ENCODE results near the gene FLACC1.
"Not testable (repeated sequence)": the region's sequence is repeated elsewhere in the genome, so short reads cannot be mapped to it uniquely, and the experiment has no call there.

FLACC1 gene, protein sequence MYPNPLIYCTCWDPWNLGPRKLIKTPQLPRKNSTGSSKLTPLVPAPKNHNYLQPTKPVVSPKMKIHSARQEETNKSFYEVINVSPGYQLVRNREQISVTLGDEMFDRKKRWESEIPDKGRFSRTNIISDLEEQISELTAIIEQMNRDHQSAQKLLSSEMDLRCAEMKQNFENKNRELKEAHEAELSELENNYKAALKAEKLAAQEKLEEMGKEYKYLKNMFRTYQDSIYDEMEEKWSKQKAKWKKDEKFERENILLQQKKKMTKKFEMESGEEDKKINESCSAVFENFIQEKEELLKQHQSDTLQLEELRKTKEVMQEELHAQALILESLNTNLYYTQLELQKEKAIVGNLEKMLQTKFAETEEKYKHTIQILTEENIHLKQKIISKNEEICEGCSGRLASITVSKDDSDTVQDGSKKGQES

DNA sequence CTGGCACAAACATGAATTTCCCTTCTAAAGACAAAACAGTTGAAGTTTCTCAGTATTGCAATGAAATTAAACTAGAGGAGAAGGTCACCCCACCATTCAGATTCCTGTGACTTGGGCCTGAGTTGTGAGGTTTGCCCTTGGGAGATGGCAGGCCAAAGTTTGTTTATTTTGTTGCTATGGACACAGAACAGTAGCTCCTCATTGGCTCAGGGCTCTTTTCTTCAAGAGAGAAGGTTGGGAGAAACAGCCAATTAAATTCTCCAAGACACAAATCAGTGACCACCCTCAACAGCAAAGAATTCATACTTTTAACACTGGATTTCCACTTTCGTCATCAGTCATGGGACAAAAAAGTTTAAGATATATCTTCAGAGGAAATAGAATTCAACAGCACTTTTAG lies at the start of gene FLACC1:
Gene FLACC1, minus strand, starts transcription at position 125 of the 400 bp plus-strand sequence. CDS start 5,941 bp downstream, outside the sequence.
- DNase-seq, result peak in 1 of 2 donors; percentile 6

- peak in 1 of 2 donors; percentile 43 for DNase-seq
Observed at GRCh38 chr2:201406077-201406662, 49.0 kb upstream of the FLACC1 start.

DNA sequence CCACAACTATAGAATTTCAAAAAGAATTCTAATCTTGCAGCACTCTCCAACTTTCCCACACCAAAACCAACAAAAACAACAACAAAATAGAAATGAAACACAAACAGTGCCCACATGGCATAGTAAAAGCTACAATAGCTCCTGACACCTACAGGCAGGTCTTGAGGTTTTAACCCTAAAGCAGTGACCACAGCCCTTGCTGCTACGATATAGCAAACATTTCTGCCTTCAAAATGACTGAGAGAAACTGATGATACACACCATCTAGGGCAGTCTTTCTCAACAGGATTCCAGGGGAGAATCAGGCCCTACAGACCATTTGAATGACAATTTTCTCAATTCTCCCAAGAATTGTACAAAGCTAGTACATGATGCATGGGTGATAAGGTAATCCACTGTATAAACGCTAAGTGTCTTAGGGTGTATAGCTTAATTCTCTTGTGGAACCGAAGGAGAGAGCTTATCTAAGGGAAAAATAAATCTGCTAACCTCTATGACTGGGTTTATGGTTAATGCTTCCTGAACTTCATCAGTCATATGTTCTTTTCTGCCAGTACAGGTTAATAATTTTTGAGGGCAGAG lies 47.6 kb upstream of the FLACC1 start:
- no peak for DNase-seq

DNA sequence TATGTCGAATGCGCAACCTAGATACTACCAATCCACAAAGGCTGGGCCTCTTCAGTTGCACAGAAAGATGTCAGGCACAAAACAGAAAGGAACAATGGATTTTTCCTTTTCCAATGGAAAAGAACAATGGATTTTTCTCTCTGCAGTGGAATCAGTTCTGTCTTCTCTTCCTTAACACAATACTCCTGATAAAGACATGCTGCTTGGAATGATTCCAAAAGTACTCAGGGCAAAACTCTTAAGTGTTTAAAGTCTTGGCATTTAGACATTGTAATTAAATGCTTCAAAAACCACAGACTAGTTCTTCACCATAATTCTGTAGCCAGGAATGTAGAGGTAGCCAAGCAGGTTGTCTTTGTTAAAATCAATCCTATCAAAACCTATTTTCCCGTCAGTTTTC lies 46.7 kb upstream of the FLACC1 start:
- no peak for DNase-seq

- DNase-seq, result no peak
Observed at GRCh38 chr2:201402651-201403562, 45.8 kb upstream of the FLACC1 start.

- no peak for DNase-seq
Observed at GRCh38 chr2:201401815-201402214, 44.7 kb upstream of the FLACC1 start.

DNA sequence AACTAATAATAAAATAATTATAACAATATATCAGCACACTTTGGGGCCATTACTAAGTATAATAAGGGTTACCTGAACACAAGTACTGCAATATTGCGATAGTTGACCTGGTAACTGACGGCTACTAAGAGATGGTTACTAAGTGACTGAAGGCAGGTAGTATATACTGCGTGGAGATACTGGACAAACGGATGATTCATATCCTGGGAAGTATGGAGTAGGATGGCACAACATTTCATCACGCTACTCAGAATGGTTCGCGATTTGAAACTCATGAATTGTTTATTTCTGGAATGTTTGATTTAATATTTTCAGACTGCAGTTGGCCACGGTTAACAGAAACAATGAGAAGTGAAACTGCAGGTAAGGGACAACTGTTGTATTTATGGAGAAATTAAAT lies 39.5 kb upstream of the FLACC1 start:
- no peak for DNase-seq

- no peak for DNase-seq
Observed at GRCh38 chr2:201383136-201383535, 26.0 kb upstream of the FLACC1 start.

DNA sequence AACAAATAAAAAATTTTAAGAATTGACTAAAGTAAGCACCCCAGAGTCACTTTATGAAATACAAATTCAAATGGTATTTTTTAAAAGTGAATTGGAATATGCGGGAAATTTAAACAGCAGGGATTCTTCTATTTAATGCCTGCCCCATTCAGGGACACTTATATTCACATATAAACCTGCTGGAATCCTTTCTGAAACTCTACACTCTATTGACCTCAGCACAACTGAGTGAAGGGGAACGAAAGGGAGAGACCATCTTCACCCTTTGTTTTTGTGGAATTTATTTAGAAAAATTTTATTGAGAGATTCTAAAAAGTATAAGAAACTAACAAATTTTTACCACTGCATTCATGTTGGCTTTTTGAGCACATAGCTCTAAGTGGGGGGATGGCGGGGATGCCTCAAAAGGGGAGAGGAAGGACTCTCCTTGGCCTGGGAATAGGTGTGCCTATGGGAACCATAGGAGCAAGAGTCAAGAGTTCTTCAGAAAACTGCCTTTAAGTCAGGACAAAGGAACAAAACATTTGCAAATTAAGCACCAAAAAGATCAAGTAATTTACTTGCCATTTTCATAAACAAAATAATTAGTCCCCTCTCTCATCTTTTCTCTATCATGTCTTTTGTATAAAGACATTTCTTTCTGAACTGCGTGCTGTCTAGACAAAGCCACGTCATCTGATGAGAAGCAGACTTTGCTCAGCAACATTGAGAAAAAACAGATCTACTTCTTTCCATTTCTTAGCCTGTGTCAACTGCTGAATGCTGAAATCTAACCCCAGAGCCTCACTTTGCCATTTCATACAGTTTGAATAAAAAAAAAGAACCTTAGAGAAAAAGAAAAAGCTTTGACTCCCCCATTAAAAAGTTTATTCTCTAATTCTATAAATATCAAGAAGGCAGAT lies 21.6 kb upstream of the FLACC1 start:
- DNase-seq, result no peak

- DNase-seq, result no peak
Observed at GRCh38 chr2:201377218-201377617, 20.1 kb upstream of the FLACC1 start.

DNA sequence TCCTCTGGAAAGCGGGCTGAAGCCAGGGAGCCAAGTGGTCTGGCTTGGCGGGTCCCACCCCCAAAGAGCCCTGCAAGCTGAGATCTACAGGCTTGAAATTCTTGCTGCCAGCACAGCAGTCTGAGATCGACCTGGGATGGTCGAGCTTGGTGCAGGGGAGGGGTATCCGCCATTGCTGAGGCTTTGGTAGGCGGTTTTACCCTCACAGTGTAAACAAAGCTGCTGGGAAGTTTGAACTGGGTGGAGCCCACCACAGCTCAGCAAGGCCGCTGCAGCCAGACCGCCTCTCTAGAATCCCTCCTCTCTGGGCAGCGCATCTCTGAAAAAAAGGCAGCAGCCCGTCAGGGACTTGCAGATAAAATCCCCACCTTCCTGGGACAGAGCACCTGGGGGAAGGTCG lies 12.6 kb upstream of the FLACC1 start:
- DNase-seq, result no peak

- not testable (repeated sequence) for DNase-seq
Observed at GRCh38 chr2:201369318-201369717, 12.2 kb upstream of the FLACC1 start.

- no peak for DNase-seq
Observed at GRCh38 chr2:201366146-201366545, 9.0 kb upstream of the FLACC1 start.

- DNase-seq, result peak in 1 of 2 donors; percentile 0
Observed at GRCh38 chr2:201363857-201364560, 6.9 kb upstream of the FLACC1 start.

- no peak for DNase-seq
Observed at GRCh38 chr2:201362396-201362795, 5.3 kb upstream of the FLACC1 start.

DNA sequence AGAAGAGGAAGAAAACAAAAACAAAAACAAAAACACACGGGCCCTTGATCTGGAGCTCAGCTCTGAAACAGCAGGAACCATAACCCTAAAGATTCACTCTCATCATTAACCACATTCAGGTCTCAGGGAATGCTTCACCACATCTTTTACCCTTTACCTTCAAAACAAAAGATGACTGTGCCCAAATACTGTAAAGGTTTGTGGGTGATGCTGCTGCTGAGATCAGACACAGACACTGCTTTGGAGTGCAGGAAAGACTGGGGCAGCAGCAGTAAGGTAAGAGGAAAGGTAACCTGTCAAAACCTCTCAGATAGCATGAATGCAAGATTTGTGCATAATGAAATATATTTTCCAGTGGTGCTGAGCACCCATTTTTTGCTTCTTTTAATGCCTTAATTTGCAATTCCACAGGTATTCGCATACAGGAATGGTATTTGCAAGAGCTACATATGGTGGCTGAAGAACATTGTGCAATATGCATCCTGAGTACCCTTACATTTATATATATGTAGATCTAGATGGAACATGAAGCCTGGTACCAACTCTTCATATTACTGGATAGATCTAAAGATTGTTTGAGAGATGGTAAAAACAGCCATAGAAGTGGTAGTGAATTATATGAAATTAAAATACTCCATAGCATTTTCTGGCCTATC lies 4.1 kb upstream of the FLACC1 start:
- no peak for DNase-seq

DNA sequence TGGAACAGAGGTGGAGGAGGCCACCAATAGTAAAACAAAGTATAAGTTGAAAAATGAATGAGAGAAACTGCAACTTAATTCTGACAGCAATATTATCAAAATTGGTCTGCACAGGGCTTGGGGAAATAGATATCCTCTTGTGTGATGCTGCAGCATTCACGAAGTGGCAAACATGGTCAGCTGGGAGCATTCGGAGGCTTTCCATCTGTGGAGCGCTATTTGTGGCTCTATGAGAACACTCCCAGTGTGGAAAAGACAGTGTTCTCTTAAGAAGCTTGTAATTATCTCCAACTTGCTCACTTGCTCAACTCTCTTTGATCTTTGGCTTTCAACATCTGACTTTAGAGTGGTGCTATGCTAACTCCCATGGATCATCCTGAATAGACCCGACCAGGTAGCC lies 3.1 kb upstream of the FLACC1 start:
- no peak for DNase-seq

- no peak for DNase-seq
Observed at GRCh38 chr2:201358684-201359083, 1.5 kb upstream of the FLACC1 start.

DNA sequence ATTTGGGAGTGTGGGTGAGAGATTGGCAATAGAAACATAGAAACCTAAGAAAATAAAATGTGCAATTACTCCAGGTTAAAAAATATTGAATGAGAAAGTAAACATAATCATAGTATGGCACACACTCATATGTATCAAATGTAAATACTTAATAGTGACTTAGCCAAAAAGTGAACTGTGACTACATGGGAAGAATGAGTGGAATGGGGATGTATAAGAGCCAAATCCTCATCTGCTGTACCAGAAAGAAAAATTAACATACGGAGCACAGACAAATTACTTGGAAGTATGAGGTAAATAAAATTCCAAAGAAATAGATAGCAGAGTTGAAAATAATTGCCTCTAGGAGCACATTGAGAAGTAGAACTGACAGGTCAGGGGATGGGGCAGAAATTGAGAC lies 4.0 kb downstream of the FLACC1 start:
- DNase-seq, result no peak

DNA sequence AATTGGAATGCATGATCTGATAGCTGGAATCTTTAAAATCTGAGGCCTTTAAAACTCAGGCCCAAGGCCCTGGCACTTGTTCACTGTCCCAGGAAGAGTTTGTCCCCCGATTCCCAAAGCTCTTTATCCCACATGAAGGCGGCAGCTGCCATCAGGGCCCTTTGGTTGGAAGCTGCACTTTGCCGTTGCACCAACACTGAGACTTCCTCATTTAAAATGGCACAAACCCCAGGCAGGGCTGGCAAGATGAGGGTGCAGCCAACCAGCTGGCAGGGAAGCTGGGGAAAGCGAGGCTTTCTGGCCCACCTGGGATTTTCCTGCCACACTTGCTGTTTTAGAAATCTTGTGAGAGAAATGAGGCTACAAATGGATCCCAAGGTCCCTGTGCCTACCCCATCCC lies 6.3 kb downstream of the FLACC1 start:
- no peak for DNase-seq

DNA sequence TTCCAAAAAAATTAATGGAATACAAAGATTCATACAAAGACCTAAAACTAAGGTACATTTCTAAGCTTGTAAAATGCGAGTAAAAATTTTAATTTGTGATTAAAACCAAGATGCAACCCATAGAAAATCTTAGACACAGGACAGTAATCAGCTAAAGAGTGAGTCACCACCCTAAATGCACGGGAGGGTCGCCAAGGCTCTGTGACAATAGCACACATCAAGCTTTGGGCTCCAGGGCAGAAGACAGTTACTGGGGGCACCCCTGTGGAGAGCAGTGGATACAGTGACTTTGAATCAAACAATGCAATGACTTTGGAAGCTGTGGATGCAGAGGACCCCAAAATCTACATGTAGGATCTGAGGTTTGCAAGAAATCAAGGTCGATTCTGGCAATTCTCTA lies 7.5 kb downstream of the FLACC1 start:
- no peak for DNase-seq
